ENCODE data around the gene OSBP2.

OSBP2 gene

DNA sequence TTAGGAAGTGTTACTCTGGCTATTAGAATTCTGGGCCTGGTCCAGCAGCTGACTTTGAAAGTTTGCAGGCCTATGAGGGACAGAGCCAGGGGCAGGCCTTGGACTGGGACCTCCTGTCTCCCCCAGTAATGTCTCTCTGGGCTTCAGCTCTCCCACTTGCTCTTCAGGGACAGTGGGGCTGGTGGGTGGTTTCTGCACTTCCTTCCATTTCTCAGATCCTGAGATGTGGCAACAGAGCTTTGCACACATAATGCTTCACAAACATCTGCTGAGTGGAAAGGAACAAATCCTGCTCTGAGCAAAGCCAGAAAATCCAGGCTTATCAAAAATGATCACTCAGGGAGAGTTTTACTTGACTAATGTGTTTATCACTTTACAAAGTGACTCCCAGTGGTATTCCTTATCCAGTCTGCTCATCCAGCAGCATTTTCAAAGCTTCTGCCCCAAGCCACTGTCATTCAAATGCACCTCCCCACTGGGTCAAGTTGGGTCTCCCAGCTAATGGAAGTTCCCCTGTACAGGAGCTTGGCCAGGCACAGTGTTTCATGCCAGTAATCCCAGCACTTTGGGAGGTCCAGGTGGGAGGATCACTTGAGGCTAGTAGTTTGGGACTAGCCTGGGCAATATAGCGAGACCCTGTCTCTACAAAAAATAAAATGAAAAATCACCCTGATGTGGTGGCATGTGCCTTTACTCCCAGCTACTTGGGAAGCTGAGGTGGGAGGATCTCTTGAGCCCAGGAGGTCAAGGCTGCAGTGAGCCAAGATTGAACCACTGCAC, 13.5 kb upstream of the OSBP2 start:
- DNase-seq, result no peak

DNA sequence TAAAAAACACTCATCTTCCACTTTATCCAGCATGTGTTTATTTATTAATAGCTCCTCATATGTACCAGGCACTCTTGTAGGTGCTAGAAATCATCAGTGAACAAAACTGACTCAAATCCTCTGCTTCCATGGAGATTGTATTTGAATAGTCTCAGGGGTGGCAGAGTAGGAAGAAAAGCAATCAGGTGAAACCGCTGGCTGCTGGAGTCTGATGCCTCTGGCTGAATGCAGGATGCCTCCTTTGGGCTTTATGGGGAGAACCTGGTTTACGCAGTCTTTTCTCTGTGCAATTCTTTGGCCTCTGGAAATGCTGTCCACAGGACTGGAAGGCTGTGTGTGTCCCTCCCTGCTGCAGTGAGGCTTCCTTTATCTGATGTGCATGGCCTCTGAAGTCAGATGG, 12.8 kb upstream of the OSBP2 start:
- no peak for DNase-seq

DNA sequence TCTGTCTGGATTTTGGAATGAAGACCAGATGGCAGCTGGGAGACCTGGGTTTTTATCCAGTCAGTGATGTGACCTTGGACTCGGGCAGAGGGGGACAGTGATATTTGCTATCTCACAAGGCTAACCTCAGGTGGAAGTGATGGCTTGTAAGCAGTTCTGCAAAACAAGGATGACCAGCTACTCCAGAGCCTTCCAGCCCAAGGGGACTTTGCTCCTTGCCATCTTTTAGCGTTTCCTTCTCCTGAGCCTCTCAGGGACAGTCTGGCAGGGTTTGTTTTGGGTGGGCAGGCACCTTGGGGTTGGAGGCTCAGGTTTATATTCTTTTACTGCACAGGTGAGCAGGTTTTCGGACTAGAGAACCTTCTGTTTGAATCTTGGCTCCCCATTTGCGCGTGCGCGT, 9.5 kb upstream of the OSBP2 start:
- no peak for DNase-seq

DNA sequence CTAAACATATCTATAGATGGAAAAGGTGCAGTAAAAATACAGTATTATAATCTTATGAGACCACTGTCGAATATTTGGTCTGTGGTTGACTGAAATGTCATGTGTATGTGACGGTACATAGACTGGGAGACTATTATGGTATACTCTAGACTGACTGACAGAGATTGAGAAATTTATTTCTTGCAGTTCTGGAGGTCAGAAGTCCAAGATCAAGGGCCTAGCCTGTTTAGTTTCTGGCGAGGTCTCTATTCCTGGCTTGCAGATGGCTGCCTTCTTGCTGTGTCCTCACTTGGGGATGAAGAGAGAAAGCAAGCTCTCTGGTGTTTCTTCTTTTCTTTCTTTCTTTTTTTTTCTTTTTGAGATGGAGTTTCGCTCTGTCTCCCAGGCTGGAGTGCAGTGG, 7.3 kb upstream of the OSBP2 start:
- DNase-seq, result no peak

DNA sequence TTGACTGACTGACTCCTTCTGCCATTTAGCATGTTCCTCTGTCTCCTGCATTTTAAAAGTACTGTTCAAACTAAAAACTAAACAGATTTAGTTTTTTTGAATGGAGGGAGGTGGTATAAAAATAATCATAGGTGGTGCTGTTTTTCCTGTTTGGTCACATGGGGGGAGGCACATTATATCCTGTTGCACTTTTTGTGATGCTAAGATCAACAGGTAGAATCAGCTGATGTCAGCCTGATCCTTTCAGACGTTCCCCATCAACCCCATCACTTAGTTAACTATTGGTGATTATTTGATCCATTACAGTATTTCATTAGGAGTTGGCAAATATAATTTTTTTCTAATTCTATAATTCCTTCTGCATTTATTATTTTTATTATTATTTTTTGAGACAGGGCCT, 5.1 kb upstream of the OSBP2 start:
- DNase-seq, result no peak

DNA sequence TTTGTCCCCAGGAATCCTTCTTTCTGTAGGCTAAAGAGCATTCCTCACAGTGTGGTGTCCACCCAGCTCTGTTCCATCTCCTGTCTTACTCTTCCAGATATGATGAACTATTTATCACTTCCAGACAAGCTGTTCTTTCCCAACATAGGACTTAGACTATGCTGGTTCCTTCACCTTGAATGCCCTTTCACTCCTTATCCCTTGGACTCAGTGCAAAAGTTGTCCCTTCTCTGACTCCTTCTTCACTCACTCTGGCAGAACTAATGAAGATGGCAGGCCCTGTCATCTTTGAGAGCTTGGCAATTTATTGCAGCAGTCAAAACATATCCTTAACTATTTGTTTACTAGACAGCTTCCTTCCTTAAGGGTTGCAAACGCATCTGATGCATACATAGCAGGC, 3.5 kb upstream of the OSBP2 start:
- no peak for DNase-seq

DNA sequence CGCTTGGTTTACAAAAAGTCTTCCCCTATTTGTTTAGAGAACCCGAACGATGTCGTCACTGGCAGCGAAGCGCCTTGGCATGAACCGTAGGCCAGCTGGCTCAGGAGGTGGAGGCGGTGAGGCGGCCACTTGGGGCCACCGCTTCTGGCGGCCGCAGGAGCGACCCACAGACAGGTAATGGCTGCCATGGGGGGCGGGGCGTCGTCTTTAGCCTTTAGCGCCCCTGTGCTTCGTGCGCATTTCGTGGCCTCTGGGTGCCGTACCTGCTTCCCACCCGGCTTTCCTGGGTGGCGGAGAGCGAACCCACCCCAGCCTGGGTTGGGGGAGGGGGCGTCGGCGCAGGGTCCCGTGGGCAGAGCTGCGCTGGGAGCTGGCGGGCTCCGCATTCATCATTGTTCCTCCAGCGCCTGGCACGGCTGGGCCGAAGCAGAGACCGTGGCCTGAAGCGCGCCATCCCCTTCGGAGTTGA, 469 bp upstream of the OSBP2 start:
- DNase-seq, result peak; percentile 52

DNA sequence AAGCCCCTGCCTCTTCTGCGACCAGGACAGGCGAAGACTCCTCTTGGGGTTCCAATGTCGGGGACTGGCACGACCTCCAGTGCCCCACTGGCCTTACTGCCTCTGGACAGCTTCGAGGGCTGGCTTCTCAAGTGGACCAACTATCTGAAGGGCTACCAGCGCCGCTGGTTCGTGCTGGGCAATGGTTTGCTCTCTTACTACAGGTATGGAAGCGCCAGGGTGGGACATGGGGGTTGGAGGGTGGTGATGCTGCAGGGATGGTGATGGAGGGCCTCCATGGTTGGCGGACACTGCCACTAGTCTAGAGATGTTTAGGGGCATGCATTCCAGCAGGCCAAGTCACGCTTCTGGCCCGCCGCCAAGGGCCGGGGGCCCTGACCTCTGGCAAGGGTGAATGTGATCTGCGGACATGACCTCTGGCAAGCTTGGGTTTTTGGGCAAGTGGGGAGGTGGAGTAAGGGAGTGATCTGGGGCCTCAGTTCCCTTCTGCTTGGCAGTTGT, 727 bp downstream of the OSBP2 start:
- DNase-seq, result no peak

DNA sequence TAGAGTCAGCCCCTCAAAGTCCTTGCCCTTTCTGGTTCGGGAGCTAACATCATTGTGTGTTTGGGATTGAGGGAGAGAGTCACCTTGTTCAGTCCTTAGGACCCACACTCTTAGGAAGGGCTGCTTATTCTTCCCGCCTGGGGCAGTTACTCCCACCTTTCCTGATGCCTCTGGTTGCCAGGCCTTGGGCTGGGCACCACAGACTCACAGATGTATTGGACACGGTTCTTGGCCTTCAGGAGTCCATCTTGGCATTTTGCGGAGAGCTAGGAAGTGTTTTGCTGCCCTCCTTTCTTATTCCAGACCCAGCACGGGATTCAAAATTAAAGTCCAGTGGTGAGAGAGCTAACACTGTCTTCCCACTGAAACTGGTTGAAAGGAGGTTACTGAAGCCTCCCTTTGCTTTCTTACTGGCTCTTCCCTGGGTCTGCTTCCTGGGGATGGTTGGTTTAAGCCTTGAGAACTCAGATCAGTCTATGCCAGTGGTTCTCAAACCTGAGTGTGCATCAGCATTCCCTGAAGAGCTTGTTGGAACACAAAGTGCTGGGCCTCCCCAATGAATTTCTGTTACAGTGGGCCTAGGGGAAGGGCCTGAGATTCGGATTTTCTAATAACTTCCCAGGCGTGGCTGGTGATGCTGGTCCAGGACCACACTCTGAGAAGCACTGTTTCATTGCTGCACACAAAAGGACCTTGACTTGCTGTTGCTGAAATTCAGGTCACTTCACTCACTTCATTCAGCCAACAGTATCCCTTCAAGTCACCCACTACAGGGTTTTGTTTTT, 1.4 kb downstream of the OSBP2 start:
- DNase-seq, result no peak

DNA sequence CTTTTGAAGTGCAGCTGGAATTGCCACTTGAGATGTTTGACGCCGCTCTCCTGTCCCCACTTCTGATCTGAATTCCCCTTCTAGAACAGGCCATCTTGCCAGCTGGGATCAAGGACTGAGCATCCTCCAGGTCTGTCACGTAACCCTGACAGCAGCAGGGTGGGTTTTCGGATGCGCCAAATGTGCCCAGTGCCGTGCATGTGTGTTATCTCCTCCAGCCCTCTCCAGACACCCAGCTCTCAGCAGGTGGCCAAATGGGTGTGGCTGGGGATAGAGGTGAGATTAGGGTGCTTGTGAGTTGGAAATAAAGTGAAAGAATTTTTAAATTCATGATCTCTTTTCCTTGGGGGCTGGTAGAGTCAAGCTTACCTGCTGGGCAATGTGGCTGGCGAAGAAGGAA, 3.3 kb downstream of the OSBP2 start:
- no peak for DNase-seq

DNA sequence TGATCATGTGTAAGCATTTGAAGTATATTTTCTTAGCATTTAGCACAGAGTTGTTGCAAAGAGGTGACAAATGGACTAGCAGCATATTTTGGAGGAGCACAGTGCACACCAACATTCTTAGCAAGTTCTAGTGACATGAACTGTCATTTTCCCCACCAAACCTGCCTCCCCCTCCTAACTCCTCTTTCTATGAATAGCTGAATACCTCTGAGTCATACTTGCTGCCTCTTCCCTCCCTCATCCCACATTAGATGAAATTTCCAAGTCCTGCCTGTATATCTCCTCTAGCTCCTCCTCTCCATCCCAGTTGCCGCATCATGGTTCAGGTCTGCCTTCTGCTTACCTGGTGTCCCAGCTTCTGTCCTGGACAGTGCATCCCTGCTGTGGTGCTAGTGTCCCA, 7.2 kb downstream of the OSBP2 start:
- DNase-seq, result no peak

DNA sequence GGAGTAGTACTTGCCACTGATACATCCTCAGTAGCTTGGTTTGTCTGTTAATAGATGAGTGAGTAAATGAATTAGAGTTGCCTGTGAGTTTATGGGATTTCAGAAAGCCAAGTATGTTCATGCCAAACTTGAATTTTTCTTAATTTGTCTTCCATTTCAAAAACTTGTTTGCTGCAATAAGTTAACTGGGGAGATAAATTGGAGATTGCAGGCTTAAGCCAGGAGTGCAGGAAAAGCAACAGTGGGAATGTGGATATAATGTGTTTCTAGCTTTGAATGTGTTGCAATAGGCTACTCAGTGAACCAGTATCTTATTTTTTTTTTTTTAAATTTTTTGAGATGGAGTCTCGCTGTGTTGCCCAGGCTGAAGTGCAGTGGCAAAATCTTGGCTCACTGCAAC, 8.2 kb downstream of the OSBP2 start:
- DNase-seq, result no peak

DNA sequence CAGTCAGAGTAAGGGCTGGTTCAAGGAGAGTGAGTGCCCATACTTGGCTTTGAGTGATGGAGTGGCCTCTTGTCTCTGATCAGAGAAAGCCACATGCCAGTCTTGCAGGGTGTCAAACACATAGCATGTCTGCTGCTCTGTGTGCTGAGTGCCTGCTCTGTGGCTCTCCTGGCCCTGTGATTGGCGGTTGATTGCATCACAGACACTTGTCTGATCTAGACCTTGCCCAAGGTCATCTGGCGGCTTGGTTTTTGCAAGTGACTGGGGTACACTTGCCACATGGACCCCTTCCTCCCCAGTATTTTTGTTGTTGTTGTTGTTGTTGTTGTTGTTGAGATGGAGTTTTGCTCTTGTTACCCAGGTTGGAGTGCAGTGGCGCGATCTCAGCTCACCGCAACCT, 10.3 kb downstream of the OSBP2 start:
- no peak for DNase-seq

DNA sequence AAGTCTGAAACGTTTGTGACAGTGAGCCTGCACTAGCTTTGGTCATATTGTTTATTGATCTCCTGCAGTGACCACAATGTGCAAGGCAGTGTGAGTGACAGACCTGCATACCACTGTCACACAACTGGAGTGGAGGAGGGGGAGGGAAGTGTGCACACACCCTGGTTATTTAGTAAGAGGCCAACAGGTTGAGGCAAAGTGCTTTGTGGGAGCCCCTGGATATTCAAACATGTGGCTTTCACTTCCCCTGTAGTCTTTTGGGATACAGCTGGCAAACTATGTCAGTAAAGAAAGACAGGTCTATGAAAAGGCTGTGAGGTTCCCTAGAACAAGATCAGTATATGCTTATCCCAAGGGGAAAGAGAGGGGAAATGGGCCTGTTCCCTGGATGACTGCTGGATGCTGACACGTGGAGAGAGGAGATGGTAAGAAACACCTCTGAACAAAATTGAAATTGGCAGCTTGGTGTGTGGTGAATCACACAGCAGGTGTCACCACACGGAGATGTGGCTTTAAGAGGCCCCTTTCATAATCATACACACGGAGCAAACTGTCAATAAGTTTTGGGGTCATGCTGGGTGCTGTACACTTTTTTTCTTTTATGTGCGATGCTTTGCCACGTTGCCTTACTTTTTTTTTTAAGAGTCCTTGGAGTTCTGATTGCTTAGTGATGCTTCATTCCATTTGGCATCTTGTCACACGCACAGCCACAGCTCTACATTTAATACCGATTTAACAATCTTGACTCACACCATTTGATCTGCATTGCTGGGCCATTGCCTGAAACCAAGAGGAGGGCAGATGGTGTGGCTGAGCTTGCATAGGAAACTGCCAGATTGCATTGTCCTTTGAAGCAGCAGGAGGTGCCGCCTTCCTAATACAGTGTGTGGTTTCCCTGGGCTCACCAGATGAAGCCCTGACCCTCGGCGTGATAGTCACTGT, 11.3 kb downstream of the OSBP2 start:
- peak; percentile 85 for DNase-seq

DNA sequence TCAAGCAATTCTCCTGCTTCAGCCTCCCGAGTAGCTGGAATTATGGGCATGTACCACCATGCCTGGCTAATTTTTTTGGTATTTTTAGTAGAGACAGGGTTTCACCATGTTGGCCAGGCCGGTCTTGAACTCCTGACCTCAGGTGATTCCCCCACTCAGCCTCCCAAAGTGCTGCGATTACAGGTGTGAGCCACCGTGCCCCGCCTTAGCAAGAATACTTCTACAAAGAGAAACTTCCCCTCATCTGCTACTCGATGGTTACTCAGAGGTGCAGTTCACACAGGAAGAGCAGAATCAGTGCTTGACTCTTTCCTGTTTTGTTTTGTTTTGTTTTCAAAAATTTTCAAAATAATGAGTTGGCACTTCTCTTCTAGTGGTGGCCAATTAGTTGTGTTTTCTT, 15.3 kb downstream of the OSBP2 start:
- DNase-seq, result peak; percentile 58

DNA sequence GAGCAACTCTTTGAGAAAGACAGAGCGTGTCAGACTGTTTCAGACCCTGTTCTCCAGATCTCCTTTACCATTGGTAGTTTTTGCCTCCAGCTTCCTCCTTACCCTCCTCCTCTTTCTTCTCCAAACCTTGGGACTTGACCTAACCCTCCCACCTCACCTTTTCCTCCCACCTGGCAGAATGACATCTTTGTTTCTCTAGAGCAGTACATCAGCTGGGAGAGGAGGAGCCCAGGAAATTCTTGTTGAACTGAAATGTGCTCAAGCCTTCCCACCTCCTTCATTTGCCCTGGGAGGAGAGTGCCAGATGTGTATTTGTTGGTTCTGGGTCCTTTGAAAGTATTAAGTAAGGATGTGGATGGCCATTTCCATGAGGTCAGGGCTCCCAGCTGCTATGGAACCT, 17.4 kb downstream of the OSBP2 start:
- no peak for DNase-seq

DNA sequence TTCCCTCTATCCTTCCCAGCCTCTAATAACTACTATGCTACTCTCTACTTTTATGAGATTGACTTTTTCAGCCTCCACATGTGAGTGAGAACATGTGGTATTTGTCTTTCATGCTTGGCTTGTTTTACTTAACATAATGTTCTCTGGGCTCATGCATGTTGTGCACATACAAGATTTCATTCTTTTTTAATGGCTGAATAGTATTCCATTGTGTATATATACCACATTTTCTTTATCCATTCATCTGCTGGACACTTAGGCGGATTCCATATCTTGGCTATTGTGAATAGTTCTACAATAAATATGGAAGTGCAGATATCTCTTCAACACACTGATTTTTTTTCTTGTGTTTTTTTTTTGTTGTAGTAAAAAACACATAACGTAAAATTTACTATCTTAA, 19.4 kb downstream of the OSBP2 start:
- DNase-seq, result no peak

DNA sequence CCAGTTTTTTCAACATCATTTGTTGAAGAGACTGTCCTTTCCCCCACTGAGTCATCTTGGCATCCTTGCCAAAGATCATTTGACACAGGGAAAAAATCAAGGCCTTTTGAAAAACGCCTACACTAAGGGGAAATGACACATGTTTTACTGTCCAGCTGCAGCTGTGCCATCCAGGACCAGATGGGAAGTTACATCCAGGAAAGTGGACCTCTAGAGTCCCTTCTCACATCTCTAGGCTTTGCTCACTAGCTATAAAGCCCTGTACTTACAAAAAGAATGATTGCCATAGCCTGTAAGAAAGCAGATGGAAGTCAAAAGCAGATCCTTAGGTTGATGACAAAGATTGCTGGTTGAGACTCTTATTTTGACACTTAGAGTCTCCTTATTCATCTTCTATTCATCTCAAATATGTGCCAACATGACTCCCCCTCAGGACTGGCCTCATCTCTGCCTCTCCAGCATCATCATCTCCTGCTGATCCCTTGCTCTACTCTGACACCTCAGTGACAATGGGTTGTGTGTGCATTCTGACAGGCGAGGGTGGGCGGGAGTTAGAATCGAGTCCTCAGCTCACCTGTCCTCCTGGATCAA, 22.8 kb downstream of the OSBP2 start:
- no peak for DNase-seq

DNA sequence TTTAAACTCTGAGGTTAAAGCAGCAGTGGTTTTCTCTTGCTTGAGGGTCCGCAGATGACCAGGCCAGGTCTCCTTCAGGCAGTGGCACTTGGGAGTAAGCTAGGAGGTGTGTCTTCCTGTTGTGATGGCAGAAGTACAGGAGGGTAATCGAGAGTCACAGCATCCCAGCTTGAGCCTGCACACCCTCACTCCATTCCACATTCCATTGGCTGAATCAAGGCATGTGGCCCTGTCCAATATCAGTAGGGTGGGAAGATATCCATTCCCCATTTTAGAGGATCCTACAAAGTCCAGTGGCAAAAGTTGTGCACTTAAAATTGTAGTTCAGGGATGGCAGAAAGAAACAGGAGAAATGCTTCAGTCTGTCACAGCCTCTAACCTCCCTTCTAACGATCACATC, 23.3 kb downstream of the OSBP2 start:
- no peak for DNase-seq

DNA sequence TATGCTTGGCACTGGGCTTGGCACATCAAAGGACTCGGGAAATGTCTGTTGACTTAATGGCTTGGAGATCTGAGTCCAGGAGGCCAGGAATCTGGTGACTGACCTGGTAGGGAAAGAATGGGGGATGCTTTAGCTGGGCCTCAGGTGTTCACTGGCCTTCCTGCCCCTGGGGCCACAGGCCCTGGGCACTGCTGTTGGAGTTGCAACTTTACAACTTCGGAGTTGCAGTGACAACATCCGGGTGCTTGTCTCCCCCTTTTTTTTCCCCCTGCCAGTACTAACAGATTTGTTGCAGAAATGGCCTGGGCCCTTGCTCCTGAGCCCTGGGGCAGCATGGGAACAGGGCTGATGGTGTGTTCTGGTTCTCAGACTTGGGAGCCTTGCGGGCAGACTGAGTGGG, 23.8 kb downstream of the OSBP2 start:
- DNase-seq, result no peak

DNA sequence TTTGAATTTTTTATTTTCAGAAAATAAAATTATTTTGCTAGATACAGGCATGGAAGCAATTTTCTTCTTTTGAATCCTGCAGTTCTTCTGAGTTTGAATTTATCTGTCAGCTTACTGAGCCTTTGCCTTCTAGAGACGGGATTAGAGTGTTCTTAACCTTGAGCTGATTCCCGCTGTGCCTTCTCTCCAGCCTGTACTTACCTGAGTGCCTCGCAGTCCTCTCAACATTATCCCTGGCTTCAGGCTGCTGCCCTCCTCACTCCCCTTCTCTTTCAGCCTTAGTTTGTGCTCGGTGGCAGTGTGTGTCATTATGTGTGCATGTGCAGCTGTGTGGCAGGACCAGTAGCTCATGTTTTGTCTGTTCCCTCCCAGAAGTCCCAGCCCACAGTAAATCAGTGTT, 24.3 kb downstream of the OSBP2 start:
- no peak for DNase-seq

DNA sequence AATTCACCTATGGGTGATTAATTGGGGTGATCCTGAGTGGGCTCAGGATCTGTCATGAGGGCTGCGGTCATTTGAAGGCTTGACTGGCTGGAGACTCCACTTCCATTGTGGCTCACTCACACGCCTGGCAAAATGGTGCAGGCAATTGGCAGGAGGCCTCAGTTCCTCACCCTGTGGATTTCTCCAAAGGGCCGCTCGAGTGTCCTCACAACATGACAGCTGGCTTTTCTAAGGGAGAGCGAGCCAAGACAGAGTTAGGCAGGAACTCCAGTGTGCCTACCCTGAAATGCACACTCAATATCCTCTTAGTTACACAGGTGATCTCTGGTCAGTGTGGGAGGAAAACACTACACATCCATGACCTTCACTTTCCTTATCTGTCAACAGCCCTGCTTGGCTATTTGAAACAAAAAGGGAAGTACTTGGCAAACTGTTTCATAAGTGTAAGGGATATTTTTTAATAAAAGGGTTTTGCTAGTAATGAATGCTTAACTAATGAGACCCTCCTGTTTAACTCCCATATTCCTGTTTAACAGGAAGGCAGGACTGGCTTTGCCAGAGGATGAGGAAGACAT, 25.7 kb downstream of the OSBP2 start:
- DNase-seq, result no peak
